ENCODE measurements around the gene TBC1D1. TPM values are rescaled to one million over a fixed set of nuclear protein-coding genes. Genes with fewer than 3 reads are reported as not detected.

The TBC1D1 gene
- total and polyA plus RNA-seq, 12 donors = 85.4 to 153 (median 106) TPM

DNA sequence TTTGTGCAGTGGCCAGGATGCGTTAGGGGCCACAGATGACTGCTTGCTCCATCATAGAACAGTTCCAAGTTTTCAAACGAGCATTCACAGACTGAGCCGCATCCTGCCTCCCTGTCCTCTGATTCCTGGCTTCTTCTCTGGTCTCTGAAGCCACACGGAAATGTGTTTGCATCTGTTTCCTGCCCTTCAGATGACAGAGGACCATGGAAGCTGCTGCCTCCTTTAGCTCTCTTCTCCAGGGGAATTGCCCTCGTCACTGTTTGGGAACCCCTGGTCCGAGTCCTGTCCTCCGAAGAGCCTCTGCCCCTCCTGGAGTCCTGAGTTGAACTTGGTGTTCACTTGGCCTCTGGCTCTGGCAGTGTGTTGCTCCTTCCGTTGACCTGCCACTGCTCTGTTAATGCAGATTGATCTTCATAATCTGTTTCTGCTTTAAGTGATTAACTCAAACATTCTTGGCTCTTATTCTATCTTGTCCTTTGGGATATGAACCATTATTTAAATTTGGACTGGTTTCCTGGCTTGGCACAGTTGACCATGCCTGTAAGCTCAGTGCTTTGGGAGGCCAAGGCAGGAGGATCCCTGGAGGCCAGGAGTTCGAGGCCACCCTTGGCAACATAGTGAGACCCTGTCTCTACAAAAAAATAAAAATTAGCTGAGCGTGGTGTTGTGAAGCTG is 165.3 kb downstream of the TBC1D1 start:
- intact Hi-C loops (cut with DNase I) = loop anchor here in 1 of 10 donors (10.0 kb wide), 1 partner anchor 619 kb away; no protein-coding TSS in a partner anchor

GRCh38 chr4:38058151-38058550 is 167.3 kb downstream of the TBC1D1 start:
- 73 to 75% methylated on average over 4 of the region's 4 CpGs for WGBS, 2 donors
- H3K4me3 ChIP-seq = no peak overlapping the region
- H3K9me3 ChIP-seq = no peaks in the 10 kb centered on the region
- ATAC-seq (no peak), DNase-seq (no peak)
- TF ChIP-seq, protein P1, sequence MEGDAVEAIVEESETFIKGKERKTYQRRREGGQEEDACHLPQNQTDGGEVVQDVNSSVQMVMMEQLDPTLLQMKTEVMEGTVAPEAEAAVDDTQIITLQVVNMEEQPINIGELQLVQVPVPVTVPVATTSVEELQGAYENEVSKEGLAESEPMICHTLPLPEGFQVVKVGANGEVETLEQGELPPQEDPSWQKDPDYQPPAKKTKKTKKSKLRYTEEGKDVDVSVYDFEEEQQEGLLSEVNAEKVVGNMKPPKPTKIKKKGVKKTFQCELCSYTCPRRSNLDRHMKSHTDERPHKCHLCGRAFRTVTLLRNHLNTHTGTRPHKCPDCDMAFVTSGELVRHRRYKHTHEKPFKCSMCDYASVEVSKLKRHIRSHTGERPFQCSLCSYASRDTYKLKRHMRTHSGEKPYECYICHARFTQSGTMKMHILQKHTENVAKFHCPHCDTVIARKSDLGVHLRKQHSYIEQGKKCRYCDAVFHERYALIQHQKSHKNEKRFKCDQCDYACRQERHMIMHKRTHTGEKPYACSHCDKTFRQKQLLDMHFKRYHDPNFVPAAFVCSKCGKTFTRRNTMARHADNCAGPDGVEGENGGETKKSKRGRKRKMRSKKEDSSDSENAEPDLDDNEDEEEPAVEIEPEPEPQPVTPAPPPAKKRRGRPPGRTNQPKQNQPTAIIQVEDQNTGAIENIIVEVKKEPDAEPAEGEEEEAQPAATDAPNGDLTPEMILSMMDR (IDR thresholded peaks at IDR 0.05) = no peak
- peak overlapping the region in 1 of 10 donors; percentile 30 for H3K27ac ChIP-seq
- H3K36me3 ChIP-seq = peaks cover 0 to 83% (median 7%) of the 10 kb centered on the region in 9 donors
- intact Hi-C loops (cut with DNase I) = loop anchor here in 1 of 10 donors (10.0 kb wide), 1 partner anchor 617 kb away; no protein-coding TSS in a partner anchor
- peaks cover 0 to 51% (median 33%) of the 10 kb centered on the region in 9 donors for H3K4me1 ChIP-seq
- H3K27me3 ChIP-seq = no peaks in the 10 kb centered on the region

More for the DNA sequence above, 165.3 kb downstream of the TBC1D1 start:
- TF ChIP-seq, protein P1 (IDR thresholded peaks at IDR 0.05) = no peak
- peaks cover 0 to 50% (median 21%) of the 10 kb centered on the region in 9 donors for H3K4me1 ChIP-seq
- DNase-seq (peak; percentile 27 to 54), ATAC-seq (peak; percentile 52 to 81 (median 62))
- no peaks in the 10 kb centered on the region for H3K9me3 ChIP-seq
- WGBS, 2 donors = 38 to 55% methylated on average over 10 of the region's 10 CpGs
- peak overlapping the region in 4 of 10 donors; percentile 2 to 26 (median 11) for H3K4me3 ChIP-seq
- peaks cover 0 to 98% (median 7%) of the 10 kb centered on the region in 9 donors for H3K36me3 ChIP-seq
- H3K27ac ChIP-seq = peak overlapping the region; percentile 21 to 94 (median 79)
- no peaks in the 10 kb centered on the region for H3K27me3 ChIP-seq

- Histone ChIP-seq H3K36me3 (peaks cover 0 to 70% (median 7%) of the 10 kb centered on the region in 9 donors), H3K27ac (peak overlapping the region in 1 of 10 donors; percentile 81), H3K4me1 (peaks cover 0 to 59% (median 28%) of the 10 kb centered on the region in 9 donors), H3K4me3 (no peak overlapping the region), H3K27me3 (no peaks in the 10 kb centered on the region), H3K9me3 (no peaks in the 10 kb centered on the region)
- no peak for ATAC-seq
- 46 to 61% methylated on average over 4 of the region's 4 CpGs for WGBS, 2 donors
- TF ChIP-seq, protein P1 (IDR thresholded peaks at IDR 0.05) = no peak
- DNase-seq = no peak
- intact Hi-C loops (cut with DNase I) = loop anchor here in 9 of 10 donors (2.0 to 10.0 kb wide), 13 partner anchors 96 to 724 kb away; partner anchors contain the start of gene TLR10 (in 1 of the 9)
These were observed 170.0 kb downstream of the TBC1D1 start for GRCh38 chr4:38060829-38061431.

GRCh38 chr4:38062088-38062775 is 171.3 kb downstream of the TBC1D1 start:
- TF ChIP-seq, protein P1 (IDR thresholded peaks at IDR 0.05) = peak; percentile 74 to 95 (median 87)
- Histone ChIP-seq H3K27ac (peak overlapping the region in 9 of 10 donors; percentile 18 to 81 (median 75)), H3K9me3 (no peaks in the 10 kb centered on the region), H3K27me3 (no peaks in the 10 kb centered on the region), H3K4me3 (peak overlapping the region in 8 of 10 donors; percentile 21 to 54 (median 42)), H3K36me3 (peaks cover 0 to 67% (median 7%) of the 10 kb centered on the region in 9 donors), H3K4me1 (peaks cover 0 to 46% (median 26%) of the 10 kb centered on the region in 9 donors)
- intact Hi-C loops (cut with DNase I) = loop anchor here in 9 of 10 donors (2.0 to 10.0 kb wide), 13 partner anchors 95 to 723 kb away; partner anchors contain the start of gene TLR10 (in 1 of the 9)
- 20 to 23% methylated on average over 11 of the region's 11 CpGs for WGBS, 2 donors
- DNase-seq (peak; percentile 74 to 87), ATAC-seq (peak; percentile 49 to 89 (median 79))
